ENCODE data around the gene GCLC.

Gene GCLC

DNA sequence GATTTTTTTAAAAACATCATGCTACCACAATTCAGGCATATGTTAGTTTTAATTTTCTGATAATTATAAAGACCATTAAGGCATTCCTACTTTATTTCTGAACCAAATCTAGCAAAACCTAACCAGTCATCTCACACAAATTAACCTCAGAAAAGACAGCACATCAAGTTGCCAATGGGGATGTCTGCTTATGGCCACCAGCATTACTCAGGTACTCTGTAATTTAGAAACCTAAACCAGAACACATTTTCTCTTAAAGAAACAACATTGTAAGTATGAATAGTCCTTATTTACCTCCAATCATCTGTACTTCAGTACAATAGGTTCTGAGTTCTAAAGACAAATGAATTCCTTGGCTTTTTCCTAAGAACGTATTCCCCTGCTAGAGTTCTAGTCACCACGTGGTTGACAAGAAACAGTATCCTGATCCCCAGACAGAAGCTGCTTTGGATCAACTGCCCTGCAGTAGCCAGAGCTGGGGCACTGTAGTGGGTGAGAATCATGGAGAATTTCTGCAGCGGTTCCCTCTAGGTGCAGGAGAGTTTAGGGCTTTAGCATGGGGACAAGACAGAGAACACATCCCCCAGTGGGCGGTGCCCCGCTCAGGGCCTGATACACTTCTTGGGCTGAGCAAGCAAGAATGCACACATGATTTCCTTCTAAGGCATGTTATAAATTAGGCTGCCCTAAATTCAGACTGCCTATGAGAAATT is 15.4 kb downstream of the GCLC start:
- no peak overlapping the region for H3K27ac ChIP-seq (ENCODE audit: low read length)
- no peak overlapping the region for H3K4me2 ChIP-seq (ENCODE audit: low read length)
- peaks cover 42% of the 10 kb centered on the region for H3K79me2 ChIP-seq (ENCODE audit: low read length)

DNA sequence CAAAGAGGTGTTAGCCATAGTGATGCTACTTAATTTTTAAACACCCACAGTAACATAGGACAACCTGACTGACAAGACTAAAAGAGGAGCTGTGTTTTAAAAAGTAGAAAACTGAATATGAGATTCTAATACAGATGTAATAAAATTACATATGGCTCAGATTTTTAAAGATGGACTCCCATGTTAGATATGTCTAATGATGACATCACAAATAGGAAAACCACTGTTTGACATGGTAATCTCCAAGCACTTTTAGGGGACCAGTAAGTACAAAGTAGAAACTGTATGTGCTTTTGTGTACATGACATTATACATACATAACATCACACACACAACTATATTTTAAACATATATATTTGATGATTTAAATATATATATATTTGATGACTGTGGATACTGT is 16.8 kb downstream of the GCLC start:
- TF ChIP-seq, protein P1, sequence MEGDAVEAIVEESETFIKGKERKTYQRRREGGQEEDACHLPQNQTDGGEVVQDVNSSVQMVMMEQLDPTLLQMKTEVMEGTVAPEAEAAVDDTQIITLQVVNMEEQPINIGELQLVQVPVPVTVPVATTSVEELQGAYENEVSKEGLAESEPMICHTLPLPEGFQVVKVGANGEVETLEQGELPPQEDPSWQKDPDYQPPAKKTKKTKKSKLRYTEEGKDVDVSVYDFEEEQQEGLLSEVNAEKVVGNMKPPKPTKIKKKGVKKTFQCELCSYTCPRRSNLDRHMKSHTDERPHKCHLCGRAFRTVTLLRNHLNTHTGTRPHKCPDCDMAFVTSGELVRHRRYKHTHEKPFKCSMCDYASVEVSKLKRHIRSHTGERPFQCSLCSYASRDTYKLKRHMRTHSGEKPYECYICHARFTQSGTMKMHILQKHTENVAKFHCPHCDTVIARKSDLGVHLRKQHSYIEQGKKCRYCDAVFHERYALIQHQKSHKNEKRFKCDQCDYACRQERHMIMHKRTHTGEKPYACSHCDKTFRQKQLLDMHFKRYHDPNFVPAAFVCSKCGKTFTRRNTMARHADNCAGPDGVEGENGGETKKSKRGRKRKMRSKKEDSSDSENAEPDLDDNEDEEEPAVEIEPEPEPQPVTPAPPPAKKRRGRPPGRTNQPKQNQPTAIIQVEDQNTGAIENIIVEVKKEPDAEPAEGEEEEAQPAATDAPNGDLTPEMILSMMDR (IDR thresholded peaks at IDR 0.05; ENCODE audit: low read depth, low read length): no peak
- TF ChIP-seq EZH2phosphoT487 (IDR thresholded peaks at IDR 0.05; ENCODE audit: low read depth): no peak
- Histone ChIP-seq H3K9ac (ENCODE audit: low read length) (no peak overlapping the region), H3K27me3 (ENCODE audit: low read depth, low read length) (no peaks in the 10 kb centered on the region), H3K4me2 (ENCODE audit: low read length) (no peak overlapping the region), H3K79me2 (ENCODE audit: low read length) (peaks cover 39% of the 10 kb centered on the region), H2AFZ (ENCODE audit: low read depth, low read length) (no peak overlapping the region), H3K27ac (ENCODE audit: low read length) (no peak overlapping the region), H3K9me3 (ENCODE audit: insufficient read depth, low read length) (no peaks in the 10 kb centered on the region), H3K36me3 (replicated peaks; ENCODE audit: low read depth, low read length) (no peaks in the 10 kb centered on the region), H3K4me3 (ENCODE audit: low read length) (no peak overlapping the region), H3K4me1 (ENCODE audit: low read length) (no peaks in the 10 kb centered on the region), H4K20me1 (ENCODE audit: insufficient read depth, low read length) (0 out of 2 replicates have a peak, but pooled peaks cover 8% of the 10 kb centered on the region)

More for the DNA sequence above, 15.4 kb downstream of the GCLC start:
- Histone ChIP-seq H3K9ac (ENCODE audit: low read length) (no peak overlapping the region), H3K9me3 (ENCODE audit: insufficient read depth, low read length) (no peaks in the 10 kb centered on the region), H3K4me3 (ENCODE audit: low read length) (no peak overlapping the region), H3K27me3 (ENCODE audit: low read depth, low read length) (no peaks in the 10 kb centered on the region), H4K20me1 (ENCODE audit: insufficient read depth, low read length) (0 out of 2 replicates have a peak, but pooled peaks cover 8% of the 10 kb centered on the region), H3K4me1 (ENCODE audit: low read length) (no peaks in the 10 kb centered on the region), H3K36me3 (replicated peaks; ENCODE audit: low read depth, low read length) (no peaks in the 10 kb centered on the region), H2AFZ (ENCODE audit: low read depth, low read length) (no peak overlapping the region)
- TF ChIP-seq, protein P1 (IDR thresholded peaks at IDR 0.05; ENCODE audit: low read depth, low read length): no peak
- no peak for TF ChIP-seq EZH2phosphoT487 (IDR thresholded peaks at IDR 0.05; ENCODE audit: low read depth)

GRCh38 chr6:53527249-53527765 is 17.6 kb downstream of the GCLC start:
- TF ChIP-seq EZH2phosphoT487 (IDR thresholded peaks at IDR 0.05; ENCODE audit: low read depth): no peak
- TF ChIP-seq, protein P1 (IDR thresholded peaks at IDR 0.05; ENCODE audit: low read depth, low read length): no peak
- no peak overlapping the region for H3K4me3 ChIP-seq (ENCODE audit: low read length)
- H3K36me3 ChIP-seq (replicated peaks; ENCODE audit: low read depth, low read length): no peaks in the 10 kb centered on the region
- no peaks in the 10 kb centered on the region for H3K4me1 ChIP-seq (ENCODE audit: low read length)
- no peak overlapping the region for H2AFZ ChIP-seq (ENCODE audit: low read depth, low read length)
- no peaks in the 10 kb centered on the region for H3K9me3 ChIP-seq (ENCODE audit: insufficient read depth, low read length)
- peaks cover 31% of the 10 kb centered on the region for H3K79me2 ChIP-seq (ENCODE audit: low read length)
- no peak overlapping the region for H3K4me2 ChIP-seq (ENCODE audit: low read length)
- 0 out of 2 replicates have a peak, but pooled peaks cover 8% of the 10 kb centered on the region for H4K20me1 ChIP-seq (ENCODE audit: insufficient read depth, low read length)
- no peak overlapping the region for H3K9ac ChIP-seq (ENCODE audit: low read length)
- H3K27ac ChIP-seq (ENCODE audit: low read length): no peak overlapping the region
- H3K27me3 ChIP-seq (ENCODE audit: low read depth, low read length): no peaks in the 10 kb centered on the region

DNA sequence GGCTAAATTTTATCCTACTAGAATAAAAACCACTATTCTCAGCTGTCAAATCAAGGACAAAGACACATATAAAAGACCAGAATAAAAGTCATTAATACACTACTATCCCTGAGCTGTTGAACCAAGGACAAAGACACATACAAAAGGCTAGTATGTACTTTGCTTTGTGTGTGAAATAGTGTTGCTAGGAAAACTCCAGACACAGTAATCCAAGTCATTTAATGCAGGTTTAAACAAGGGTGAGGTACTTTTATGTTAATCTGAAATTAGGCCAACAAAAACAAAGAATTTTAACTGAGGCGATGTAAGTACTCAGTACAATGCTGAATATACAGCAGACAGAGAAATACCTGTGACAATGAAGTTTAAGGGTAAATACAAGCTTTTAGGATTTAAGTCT is 18.9 kb downstream of the GCLC start:
- peaks cover 28% of the 10 kb centered on the region for H3K79me2 ChIP-seq (ENCODE audit: low read length)
- H3K4me1 ChIP-seq (ENCODE audit: low read length): no peaks in the 10 kb centered on the region
- H2AFZ ChIP-seq (ENCODE audit: low read depth, low read length): no peak overlapping the region
- H4K20me1 ChIP-seq (ENCODE audit: insufficient read depth, low read length): 0 out of 2 replicates have a peak, but pooled peaks cover 3% of the 10 kb centered on the region
- no peak overlapping the region for H3K27ac ChIP-seq (ENCODE audit: low read length)
- H3K9ac ChIP-seq (ENCODE audit: low read length): no peak overlapping the region
- no peaks in the 10 kb centered on the region for H3K9me3 ChIP-seq (ENCODE audit: insufficient read depth, low read length)
- no peak overlapping the region for H3K4me2 ChIP-seq (ENCODE audit: low read length)
- H3K4me3 ChIP-seq (ENCODE audit: low read length): no peak overlapping the region
- no peaks in the 10 kb centered on the region for H3K27me3 ChIP-seq (ENCODE audit: low read depth, low read length)
- H3K36me3 ChIP-seq (replicated peaks; ENCODE audit: low read depth, low read length): no peaks in the 10 kb centered on the region
- no peak for TF ChIP-seq EZH2phosphoT487 (IDR thresholded peaks at IDR 0.05; ENCODE audit: low read depth)
- TF ChIP-seq, protein P1 (IDR thresholded peaks at IDR 0.05; ENCODE audit: low read depth, low read length): no peak
